HG03571 (cell line): Measurements from ENCODE around the gene SCN9A.
"Not testable (repeated sequence)": the region's sequence is repeated elsewhere in the genome, so short reads cannot be mapped to it uniquely, and the experiment has no call there.

Experiments
- ATAC-seq: cut with Tn5 transposase; IDR thresholded peaks from one replicate; pipeline ENCODE4 v1.9.1; 2021; ENCODE audit not compliant: unreplicated experiment

The SCN9A gene

GRCh38 chr2:166335284-166335683, 40.5 kb downstream of the SCN9A start:
- ATAC-seq = no peak

- ATAC-seq = no peak
Measured at GRCh38 chr2:166334805-166335204, 40.9 kb downstream of the SCN9A start.

- ATAC-seq = no peak
Measured at GRCh38 chr2:166333801-166334200, 41.9 kb downstream of the SCN9A start.

- ATAC-seq = no peak
Measured at GRCh38 chr2:166332106-166332505, 43.6 kb downstream of the SCN9A start.

GRCh38 chr2:166331468-166331867, 44.3 kb downstream of the SCN9A start:
- no peak for ATAC-seq

GRCh38 chr2:166329465-166329864, 46.3 kb downstream of the SCN9A start:
- ATAC-seq = no peak

- no peak for ATAC-seq
Measured at GRCh38 chr2:166328147-166328546, 47.6 kb downstream of the SCN9A start.

- no peak for ATAC-seq
Measured at GRCh38 chr2:166321076-166321475, 54.7 kb downstream of the SCN9A start.

- no peak for ATAC-seq
Measured at GRCh38 chr2:166314022-166314759, 61.6 kb downstream of the SCN9A start.

GRCh38 chr2:166312863-166313262, 62.9 kb downstream of the SCN9A start:
- not testable (repeated sequence) for ATAC-seq

GRCh38 chr2:166307326-166307725, 68.4 kb downstream of the SCN9A start:
- ATAC-seq = no peak

- no peak for ATAC-seq
Measured at GRCh38 chr2:166304656-166305055, 71.1 kb downstream of the SCN9A start.

- ATAC-seq = no peak
Measured at GRCh38 chr2:166302036-166302435, 73.7 kb downstream of the SCN9A start.

- no peak for ATAC-seq
Measured at GRCh38 chr2:166297951-166298350, 77.8 kb downstream of the SCN9A start.

- no peak for ATAC-seq
Measured at GRCh38 chr2:166293984-166294383, 81.8 kb downstream of the SCN9A start.

GRCh38 chr2:166285215-166285614, 90.5 kb downstream of the SCN9A start:
- no peak for ATAC-seq

- no peak for ATAC-seq
Measured at GRCh38 chr2:166284359-166284758, 91.4 kb downstream of the SCN9A start.

GRCh38 chr2:166282154-166282553, 93.6 kb downstream of the SCN9A start:
- ATAC-seq = no peak

GRCh38 chr2:166278856-166279255, 96.9 kb downstream of the SCN9A start:
- no peak for ATAC-seq

- ATAC-seq = no peak
Measured at GRCh38 chr2:166270376-166270775, 105.4 kb downstream of the SCN9A start.

GRCh38 chr2:166269322-166269721, 106.4 kb downstream of the SCN9A start:
- ATAC-seq = no peak

- no peak for ATAC-seq
Measured at GRCh38 chr2:166257859-166258258, 117.9 kb downstream of the SCN9A start.

GRCh38 chr2:166256896-166257295, 118.8 kb downstream of the SCN9A start:
- ATAC-seq = no peak
